ENCODE results near the gene REC8.

Gene REC8

GRCh38 chr14:24179294-24179960 is 7.5 kb downstream of the REC8 start:
- Histone ChIP-seq H3K27ac (replicated peaks) (no peak overlapping the region), H3K4me3 (replicated peaks; ENCODE audit: insufficient read depth, low read length) (no peak overlapping the region), H3K27me3 (ENCODE audit: insufficient read depth, poor library complexity, severe bottlenecking) (no peaks in the 10 kb centered on the region)
- no peak for TF ChIP-seq REST (IDR thresholded peaks at IDR 0.05; ENCODE audit: insufficient replicate concordance, low read depth)
- no peak for TF ChIP-seq CTCF (IDR thresholded peaks at IDR 0.05; ENCODE audit: insufficient read depth, low read length)
- TF ChIP-seq GABPA (IDR thresholded peaks at IDR 0.05; ENCODE audit: low read depth), result no peak
- no peak for TF ChIP-seq SPI1 (IDR thresholded peaks at IDR 0.05; ENCODE audit: borderline replicate concordance, low read depth)
- DNase-seq (ENCODE audit: low read depth in 1 of 2, low spot score in 1 of 2), result no peak

- no peaks in the 10 kb centered on the region for H3K27me3 ChIP-seq (ENCODE audit: insufficient read depth, poor library complexity, severe bottlenecking)
- DNase-seq (ENCODE audit: low read depth in 1 of 2, low spot score in 1 of 2), result no peak
- H3K4me3 ChIP-seq (replicated peaks; ENCODE audit: insufficient read depth, low read length), result no peak overlapping the region
- H3K27ac ChIP-seq (replicated peaks), result no peak overlapping the region
- TF ChIP-seq CTCF (IDR thresholded peaks at IDR 0.05; ENCODE audit: insufficient read depth, low read length) (no peak), POLR2AphosphoS5 (IDR thresholded peaks at IDR 0.05; ENCODE audit: low read depth) (no peak), SPI1 (IDR thresholded peaks at IDR 0.05; ENCODE audit: borderline replicate concordance, low read depth) (no peak), REST (IDR thresholded peaks at IDR 0.05; ENCODE audit: insufficient replicate concordance, low read depth) (no peak), GABPA (IDR thresholded peaks at IDR 0.05; ENCODE audit: low read depth) (no peak)
These were observed 8.3 kb downstream of the REC8 start for GRCh38 chr14:24179961-24180796.

- no peak for DNase-seq (ENCODE audit: low read depth in 1 of 2, low spot score in 1 of 2)
- Histone ChIP-seq H3K4me3 (replicated peaks; ENCODE audit: insufficient read depth, low read length) (no peak overlapping the region), H3K27ac (replicated peaks) (no peak overlapping the region), H3K27me3 (ENCODE audit: insufficient read depth, poor library complexity, severe bottlenecking) (no peaks in the 10 kb centered on the region)
- TF ChIP-seq POLR2AphosphoS5 (IDR thresholded peaks at IDR 0.05; ENCODE audit: low read depth) (no peak), GABPA (IDR thresholded peaks at IDR 0.05; ENCODE audit: low read depth) (no peak), REST (IDR thresholded peaks at IDR 0.05; ENCODE audit: insufficient replicate concordance, low read depth) (no peak), SPI1 (IDR thresholded peaks at IDR 0.05; ENCODE audit: borderline replicate concordance, low read depth) (no peak), CTCF (IDR thresholded peaks at IDR 0.05; ENCODE audit: insufficient read depth, low read length) (no peak)
These were observed 9.6 kb downstream of the REC8 start for GRCh38 chr14:24181371-24182077.

Data from HL-60 (cell line).